GM12872 (cell line): Measurements from ENCODE around the gene EIF3A.

ENCODE experiments used
- TF ChIP-seq, protein P1 (sequence below): IDR thresholded peaks from 3 replicates; pipeline ENCODE4 v1.5.1; 2011; ENCODE audit warnings: low read depth, mild to moderate bottlenecking, low read length, moderate library complexity; ENCODE audit not compliant: insufficient read depth

The EIF3A gene

DNA sequence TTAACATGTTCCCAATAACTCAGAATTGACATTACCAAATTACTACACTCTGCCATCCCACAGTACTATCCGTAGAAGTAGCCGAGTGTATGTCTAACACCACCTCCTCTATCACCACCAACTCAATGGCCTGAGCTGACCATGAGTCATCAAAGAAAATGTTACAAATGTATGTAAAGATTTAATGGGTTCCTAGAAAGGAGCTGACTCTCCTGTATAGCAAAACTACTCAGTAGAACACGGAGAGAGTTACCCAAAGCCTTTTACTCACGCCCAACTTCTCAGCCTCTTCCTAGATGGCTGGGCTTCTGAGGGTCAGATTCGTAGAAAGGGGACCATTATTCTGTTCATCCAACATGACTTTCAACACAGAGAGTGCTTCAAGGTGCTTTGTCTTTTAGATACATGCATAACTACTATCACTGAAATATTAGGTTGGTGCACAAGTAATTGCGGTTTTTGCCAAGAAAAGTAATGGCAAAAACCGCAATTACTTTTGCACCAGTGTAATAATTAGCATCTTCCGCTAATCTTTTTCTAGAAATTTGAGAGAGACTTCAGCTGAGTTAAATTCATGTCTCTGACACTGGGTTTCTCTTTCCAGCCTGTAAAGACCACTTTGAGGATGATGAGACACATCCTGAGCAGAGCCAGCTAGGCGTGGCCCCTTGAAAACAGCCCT, 75.1 kb downstream of the EIF3A start:
- TF ChIP-seq, protein P1, sequence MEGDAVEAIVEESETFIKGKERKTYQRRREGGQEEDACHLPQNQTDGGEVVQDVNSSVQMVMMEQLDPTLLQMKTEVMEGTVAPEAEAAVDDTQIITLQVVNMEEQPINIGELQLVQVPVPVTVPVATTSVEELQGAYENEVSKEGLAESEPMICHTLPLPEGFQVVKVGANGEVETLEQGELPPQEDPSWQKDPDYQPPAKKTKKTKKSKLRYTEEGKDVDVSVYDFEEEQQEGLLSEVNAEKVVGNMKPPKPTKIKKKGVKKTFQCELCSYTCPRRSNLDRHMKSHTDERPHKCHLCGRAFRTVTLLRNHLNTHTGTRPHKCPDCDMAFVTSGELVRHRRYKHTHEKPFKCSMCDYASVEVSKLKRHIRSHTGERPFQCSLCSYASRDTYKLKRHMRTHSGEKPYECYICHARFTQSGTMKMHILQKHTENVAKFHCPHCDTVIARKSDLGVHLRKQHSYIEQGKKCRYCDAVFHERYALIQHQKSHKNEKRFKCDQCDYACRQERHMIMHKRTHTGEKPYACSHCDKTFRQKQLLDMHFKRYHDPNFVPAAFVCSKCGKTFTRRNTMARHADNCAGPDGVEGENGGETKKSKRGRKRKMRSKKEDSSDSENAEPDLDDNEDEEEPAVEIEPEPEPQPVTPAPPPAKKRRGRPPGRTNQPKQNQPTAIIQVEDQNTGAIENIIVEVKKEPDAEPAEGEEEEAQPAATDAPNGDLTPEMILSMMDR = no peak

GRCh38 chr10:119003572-119004289, 76.9 kb downstream of the EIF3A start:
- TF ChIP-seq, protein P1 = no peak

- TF ChIP-seq, protein P1 = no peak
Observed at GRCh38 chr10:119001717-119002500, 78.7 kb downstream of the EIF3A start.

GRCh38 chr10:118998183-118998582, 82.4 kb downstream of the EIF3A start:
- TF ChIP-seq, protein P1 = no peak

- TF ChIP-seq, protein P1 = no peak
Observed at GRCh38 chr10:118997379-118997778, 83.2 kb downstream of the EIF3A start.

DNA sequence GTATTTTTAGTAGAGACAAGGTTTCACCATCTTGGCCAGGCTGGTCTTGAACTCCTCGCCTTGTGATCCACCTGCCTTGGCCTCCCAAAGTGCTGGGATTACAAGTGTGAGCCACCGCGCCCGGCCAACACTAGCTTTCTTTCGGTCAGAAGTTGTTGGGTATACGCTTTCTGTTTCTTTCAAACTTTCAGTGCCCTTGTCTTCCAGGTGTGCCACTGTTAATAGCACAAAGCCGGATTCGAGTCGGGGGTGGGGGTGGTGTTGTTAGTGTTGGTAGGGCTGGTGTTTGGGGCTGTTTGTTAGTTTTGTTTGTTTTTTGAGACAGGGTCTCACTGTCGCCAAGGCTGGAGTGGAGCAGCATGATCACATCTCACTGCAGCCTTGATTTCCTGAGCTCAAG, 84.9 kb downstream of the EIF3A start:
- TF ChIP-seq, protein P1 = no peak

DNA sequence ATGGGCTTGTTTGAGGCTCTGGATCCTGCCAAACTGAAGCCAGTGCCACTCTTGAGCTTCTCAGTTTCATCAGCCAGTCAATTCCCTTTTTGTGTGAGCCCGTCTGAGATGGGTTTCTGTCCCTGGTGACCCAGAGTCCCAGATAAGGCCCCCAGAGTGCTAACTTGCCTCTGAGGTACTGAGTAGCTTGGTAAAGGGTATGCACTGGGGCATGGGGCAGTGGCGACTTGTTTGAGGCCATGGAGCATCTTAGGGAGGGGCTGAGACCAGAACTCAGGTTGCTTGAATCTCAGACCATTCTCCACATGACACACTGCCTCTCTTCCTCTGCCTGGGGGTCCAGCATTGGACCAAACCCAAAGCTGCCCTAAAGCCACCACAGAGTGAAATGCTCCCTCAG, 86.3 kb downstream of the EIF3A start:
- TF ChIP-seq, protein P1 = no peak
